Measurements from ENCODE around the gene RARRES2.
"Not testable (repeated sequence)": the region's sequence is repeated elsewhere in the genome, so short reads cannot be mapped to it uniquely, and the experiment has no call there.

The RARRES2 gene
- total RNA-seq, result 0 to 0.19 (median 0) reads per million in 3 donors

DNA sequence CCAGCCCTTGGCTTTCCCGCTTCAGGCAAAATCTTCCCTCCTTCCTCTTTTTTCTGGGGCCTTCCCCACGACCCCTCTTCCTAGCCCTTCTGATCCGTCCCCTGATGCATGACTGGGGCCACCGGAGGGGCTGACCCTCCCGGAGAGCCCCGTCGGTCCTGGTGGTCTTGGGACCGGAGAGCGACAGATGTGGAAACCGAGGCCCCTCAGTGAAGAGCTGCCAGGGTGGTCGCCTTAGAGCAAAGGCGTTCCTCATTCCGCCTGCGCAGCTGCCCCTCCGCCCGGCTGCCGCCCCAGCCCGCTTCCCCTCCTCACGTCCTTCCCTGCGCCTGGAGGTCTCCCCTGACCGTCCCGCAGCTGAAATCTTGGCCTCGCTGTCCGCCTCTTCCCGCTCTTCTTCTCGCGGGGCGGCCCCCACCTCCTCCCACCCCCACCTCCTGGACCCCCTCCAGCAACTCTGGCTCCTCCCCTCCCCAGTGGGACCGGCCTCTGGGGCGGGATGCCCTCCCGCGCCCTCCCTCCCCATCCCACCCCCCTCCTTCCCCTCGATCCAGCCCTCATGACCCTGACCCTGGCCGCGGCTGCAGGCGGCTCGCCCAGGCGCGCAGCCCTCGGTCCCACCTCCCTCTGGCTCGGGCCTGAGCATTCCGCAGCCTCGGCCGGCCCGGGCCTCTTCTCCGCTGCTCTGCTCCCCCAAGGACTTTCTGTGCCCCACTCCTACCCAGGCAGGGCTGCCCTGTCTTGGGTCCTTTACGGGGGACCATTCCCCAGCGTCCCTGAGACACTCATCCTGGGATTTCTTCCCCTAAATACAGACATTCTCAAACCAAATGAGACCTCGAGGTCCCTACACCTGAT, at the start of gene RARRES2:
TSS of gene RARRES2 (minus strand) at position 367 of the 858 bp plus-strand sequence. CDS start 1,020 bp downstream, outside the sequence.
- H3K4me3 ChIP-seq (ENCODE audit: insufficient read depth, low read depth, low read length, poor library complexity, severe bottlenecking), result no peak within 1 kb of the TSS
- peaks cover 3% of the 10 kb centered on the region for H3K36me3 ChIP-seq (ENCODE audit: control insufficient read depth, insufficient read depth, low read length)
- H3K27ac ChIP-seq (ENCODE audit: insufficient read depth, low read length, poor library complexity, severe bottlenecking), result no peak within 1 kb of the TSS
- H3K9me3 ChIP-seq (ENCODE audit: control insufficient read depth, low read length), result no peaks in the 10 kb centered on the region
- H3K4me1 ChIP-seq (ENCODE audit: control insufficient read depth, insufficient read depth, low read length, poor library complexity, severe bottlenecking), result no peaks in the 10 kb centered on the region
- H3K27me3 ChIP-seq (replicated peaks; ENCODE audit: control insufficient read depth, insufficient read depth, low read length, poor library complexity, severe bottlenecking), result peaks cover 10% of the 10 kb centered on the region
- no peak for DNase-seq

DNA sequence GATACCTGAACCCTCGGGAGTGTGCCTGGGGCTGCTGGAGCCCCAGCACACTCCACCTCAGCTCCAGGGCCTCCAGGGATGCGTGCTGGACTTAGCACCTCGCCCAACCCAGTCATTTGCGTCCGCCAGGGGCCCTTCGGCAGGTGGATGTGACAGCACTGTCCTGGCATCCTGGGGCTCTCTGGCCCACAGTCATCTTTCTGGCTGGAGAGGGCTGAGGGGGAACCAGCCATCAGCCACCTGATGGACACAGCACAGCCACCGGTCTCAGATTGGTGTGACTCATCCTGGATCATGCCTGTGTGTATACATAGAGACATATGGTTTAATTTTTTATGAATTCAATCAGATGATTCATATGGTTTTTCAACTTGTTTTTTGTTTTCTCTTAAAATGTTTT, 48.8 kb upstream of the RARRES2 start:
- H3K27ac ChIP-seq (ENCODE audit: insufficient read depth, low read length, poor library complexity, severe bottlenecking), result no peak overlapping the region
- no peak for DNase-seq
- no peak overlapping the region for H3K4me3 ChIP-seq (ENCODE audit: insufficient read depth, low read depth, low read length, poor library complexity, severe bottlenecking)
- no peaks in the 10 kb centered on the region for H3K9me3 ChIP-seq (ENCODE audit: control insufficient read depth, low read length)
- no peaks in the 10 kb centered on the region for H3K27me3 ChIP-seq (replicated peaks; ENCODE audit: control insufficient read depth, insufficient read depth, low read length, poor library complexity, severe bottlenecking)
- H3K36me3 ChIP-seq (ENCODE audit: control insufficient read depth, insufficient read depth, low read length), result no peaks in the 10 kb centered on the region
- no peaks in the 10 kb centered on the region for H3K4me1 ChIP-seq (ENCODE audit: control insufficient read depth, insufficient read depth, low read length, poor library complexity, severe bottlenecking)

GRCh38 chr7:150389532-150389816, 48.0 kb upstream of the RARRES2 start:
- Histone ChIP-seq H3K9me3 (ENCODE audit: control insufficient read depth, low read length) (no peaks in the 10 kb centered on the region), H3K4me3 (ENCODE audit: insufficient read depth, low read depth, low read length, poor library complexity, severe bottlenecking) (no peak overlapping the region)
- no peak for DNase-seq

DNA sequence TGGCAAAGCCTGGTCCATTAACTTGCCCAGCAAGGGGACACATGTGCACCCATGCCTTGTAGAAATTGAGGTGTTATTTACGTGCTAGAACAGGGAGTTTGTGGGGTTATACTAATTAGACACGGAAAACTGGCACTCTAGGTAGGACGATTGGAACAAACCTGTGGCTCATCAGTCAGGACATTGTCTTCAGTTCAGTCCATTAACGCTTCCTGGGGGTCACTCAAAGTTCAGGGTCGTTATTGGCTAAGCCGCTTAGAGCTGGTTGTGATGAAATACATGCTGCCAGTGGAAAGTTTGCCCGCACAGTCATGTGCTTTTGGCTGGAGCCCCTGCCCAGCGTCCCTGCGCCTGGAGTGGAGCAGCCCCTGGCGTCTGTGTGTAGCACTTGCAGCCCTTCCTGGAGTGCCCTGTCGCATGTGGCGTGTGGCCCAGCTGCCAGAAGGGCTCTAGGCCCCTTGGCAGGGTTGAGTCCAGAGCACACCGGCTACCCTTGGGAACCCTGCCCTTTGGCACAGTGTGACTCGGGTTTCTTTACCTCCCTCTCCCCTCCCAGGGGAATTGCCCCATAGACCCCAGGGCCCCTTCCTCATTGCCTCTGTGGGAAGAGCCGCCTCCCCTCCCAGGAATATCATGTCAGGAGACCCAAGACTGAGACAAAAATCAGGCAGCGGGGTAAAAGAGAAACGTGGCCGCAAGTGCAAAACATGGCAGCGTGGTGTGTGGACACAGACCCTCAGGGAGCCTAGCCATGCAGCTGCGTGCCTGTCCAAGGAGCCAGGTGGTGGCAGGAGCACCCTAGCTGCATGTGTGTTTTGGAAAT, 47.5 kb upstream of the RARRES2 start:
- Histone ChIP-seq H3K27me3 (replicated peaks; ENCODE audit: control insufficient read depth, insufficient read depth, low read length, poor library complexity, severe bottlenecking) (no peaks in the 10 kb centered on the region), H3K4me1 (ENCODE audit: control insufficient read depth, insufficient read depth, low read length, poor library complexity, severe bottlenecking) (no peaks in the 10 kb centered on the region), H3K36me3 (ENCODE audit: control insufficient read depth, insufficient read depth, low read length) (no peaks in the 10 kb centered on the region), H3K4me3 (ENCODE audit: insufficient read depth, low read depth, low read length, poor library complexity, severe bottlenecking) (no peak overlapping the region), H3K27ac (ENCODE audit: insufficient read depth, low read length, poor library complexity, severe bottlenecking) (no peak overlapping the region), H3K9me3 (ENCODE audit: control insufficient read depth, low read length) (no peaks in the 10 kb centered on the region)
- no peak for DNase-seq

More at GRCh38 chr7:150389532-150389816, 48.0 kb upstream of the RARRES2 start:
- Histone ChIP-seq H3K27ac (ENCODE audit: insufficient read depth, low read length, poor library complexity, severe bottlenecking) (no peak overlapping the region), H3K36me3 (ENCODE audit: control insufficient read depth, insufficient read depth, low read length) (no peaks in the 10 kb centered on the region), H3K27me3 (replicated peaks; ENCODE audit: control insufficient read depth, insufficient read depth, low read length, poor library complexity, severe bottlenecking) (no peaks in the 10 kb centered on the region), H3K4me1 (ENCODE audit: control insufficient read depth, insufficient read depth, low read length, poor library complexity, severe bottlenecking) (no peaks in the 10 kb centered on the region)

DNA sequence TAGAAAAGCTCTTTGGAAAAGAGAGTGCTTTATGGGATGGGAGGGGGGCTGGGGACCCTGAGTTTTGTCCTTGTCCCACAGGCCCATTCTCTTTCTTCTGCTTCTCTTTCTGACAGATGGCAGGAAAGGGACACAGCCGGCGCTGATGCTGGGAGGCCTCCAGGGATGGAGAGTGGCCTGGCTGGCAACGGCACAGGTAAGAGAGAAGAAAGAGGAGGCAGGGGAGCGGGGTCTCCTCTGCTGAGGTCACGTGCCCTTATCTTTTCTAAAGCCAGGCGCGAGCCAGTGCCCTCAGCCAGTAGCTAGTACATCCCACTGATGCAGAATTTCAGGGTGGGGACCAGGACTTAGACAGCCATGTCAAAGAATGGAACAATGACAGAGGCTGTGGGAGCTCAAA, 46.9 kb upstream of the RARRES2 start:
- Histone ChIP-seq H3K4me3 (ENCODE audit: insufficient read depth, low read depth, low read length, poor library complexity, severe bottlenecking) (no peak overlapping the region), H3K27ac (ENCODE audit: insufficient read depth, low read length, poor library complexity, severe bottlenecking) (no peak overlapping the region), H3K9me3 (ENCODE audit: control insufficient read depth, low read length) (no peaks in the 10 kb centered on the region), H3K36me3 (ENCODE audit: control insufficient read depth, insufficient read depth, low read length) (no peaks in the 10 kb centered on the region), H3K27me3 (replicated peaks; ENCODE audit: control insufficient read depth, insufficient read depth, low read length, poor library complexity, severe bottlenecking) (no peaks in the 10 kb centered on the region), H3K4me1 (ENCODE audit: control insufficient read depth, insufficient read depth, low read length, poor library complexity, severe bottlenecking) (no peaks in the 10 kb centered on the region)
- DNase-seq, result no peak

GRCh38 chr7:150385884-150386283, 44.5 kb upstream of the RARRES2 start:
- H3K27me3 ChIP-seq (replicated peaks; ENCODE audit: control insufficient read depth, insufficient read depth, low read length, poor library complexity, severe bottlenecking); H3K4me1 ChIP-seq (ENCODE audit: control insufficient read depth, insufficient read depth, low read length, poor library complexity, severe bottlenecking); H3K4me3 ChIP-seq (ENCODE audit: insufficient read depth, low read depth, low read length, poor library complexity, severe bottlenecking); H3K9me3 ChIP-seq (ENCODE audit: control insufficient read depth, low read length); H3K27ac ChIP-seq (ENCODE audit: insufficient read depth, low read length, poor library complexity, severe bottlenecking); DNase-seq; H3K36me3 ChIP-seq (ENCODE audit: control insufficient read depth, insufficient read depth, low read length): not testable (repeated sequence)

DNA sequence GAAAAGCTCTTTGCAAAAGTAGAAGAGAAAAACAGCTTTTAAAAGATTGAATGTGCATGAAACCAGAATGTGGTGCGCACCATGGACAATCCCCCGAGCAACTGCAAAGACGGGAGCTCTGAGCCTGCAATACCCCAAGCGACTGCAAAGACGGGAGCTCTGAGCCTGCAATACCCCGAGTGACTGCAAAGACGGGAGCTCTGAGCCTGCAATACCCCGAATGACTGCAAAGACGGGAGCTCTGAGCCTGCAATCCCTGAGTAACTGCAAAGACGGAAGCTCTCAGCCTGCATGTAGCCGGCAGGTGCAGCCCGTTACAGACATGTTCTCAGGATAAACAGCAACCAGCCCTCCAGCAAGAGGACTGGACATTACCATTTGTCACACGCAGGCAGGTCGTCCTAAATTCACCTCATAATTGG, 43.9 kb upstream of the RARRES2 start:
- H3K27me3 ChIP-seq (replicated peaks; ENCODE audit: control insufficient read depth, insufficient read depth, low read length, poor library complexity, severe bottlenecking), result no peaks in the 10 kb centered on the region
- DNase-seq, result no peak
- no peak overlapping the region for H3K27ac ChIP-seq (ENCODE audit: insufficient read depth, low read length, poor library complexity, severe bottlenecking)
- no peaks in the 10 kb centered on the region for H3K9me3 ChIP-seq (ENCODE audit: control insufficient read depth, low read length)
- H3K4me1 ChIP-seq (ENCODE audit: control insufficient read depth, insufficient read depth, low read length, poor library complexity, severe bottlenecking), result no peaks in the 10 kb centered on the region
- H3K36me3 ChIP-seq (ENCODE audit: control insufficient read depth, insufficient read depth, low read length), result no peaks in the 10 kb centered on the region
- H3K4me3 ChIP-seq (ENCODE audit: insufficient read depth, low read depth, low read length, poor library complexity, severe bottlenecking), result no peak overlapping the region

DNA sequence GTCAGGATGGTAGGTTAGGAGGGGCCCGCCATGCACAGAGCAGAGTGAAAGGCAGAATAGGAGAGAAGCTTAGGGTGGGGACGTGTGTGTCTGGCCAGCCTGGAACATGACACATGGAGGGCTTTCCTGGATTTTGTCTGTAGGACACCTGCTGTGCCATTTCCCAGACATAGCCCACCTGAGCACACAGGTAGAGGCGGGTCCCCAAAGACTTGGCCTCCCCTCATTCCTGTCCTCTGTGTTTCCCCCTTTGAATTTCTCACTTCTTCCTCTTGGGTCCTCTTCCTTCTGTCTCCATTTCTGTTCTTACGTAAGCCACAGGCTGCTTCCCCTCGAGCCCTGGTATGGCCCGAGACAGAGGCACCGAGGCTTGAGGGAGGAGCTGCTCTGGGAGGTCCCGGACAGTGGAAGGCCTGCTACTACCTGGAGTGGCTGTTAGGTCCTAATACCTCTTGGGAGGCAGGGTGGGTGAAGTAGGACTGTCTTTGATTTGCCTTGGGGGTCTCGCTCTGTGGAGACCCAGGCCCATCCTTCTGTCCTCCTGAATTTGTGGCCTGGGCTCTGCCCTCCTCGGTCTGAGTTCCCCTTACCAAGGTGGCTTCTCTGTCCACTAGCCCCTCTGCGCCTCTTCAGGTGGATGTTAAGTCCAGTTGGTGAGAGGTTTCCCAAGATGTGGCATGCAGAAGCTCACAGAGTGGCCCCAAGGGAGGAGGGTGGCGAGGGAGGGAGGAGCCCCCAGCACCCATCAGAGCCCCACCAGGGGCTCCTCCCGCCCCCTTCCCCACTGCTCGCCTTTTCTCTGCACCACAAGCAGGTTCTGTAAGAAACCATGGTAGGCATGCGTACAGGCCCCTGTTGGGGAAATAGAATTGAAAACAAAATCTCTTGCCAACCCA, 43.2 kb upstream of the RARRES2 start:
- Histone ChIP-seq H3K36me3 (ENCODE audit: control insufficient read depth, insufficient read depth, low read length) (no peaks in the 10 kb centered on the region), H3K9me3 (ENCODE audit: control insufficient read depth, low read length) (no peaks in the 10 kb centered on the region), H3K4me1 (ENCODE audit: control insufficient read depth, insufficient read depth, low read length, poor library complexity, severe bottlenecking) (peaks cover 3% of the 10 kb centered on the region), H3K4me3 (ENCODE audit: insufficient read depth, low read depth, low read length, poor library complexity, severe bottlenecking) (no peak overlapping the region), H3K27me3 (replicated peaks; ENCODE audit: control insufficient read depth, insufficient read depth, low read length, poor library complexity, severe bottlenecking) (no peaks in the 10 kb centered on the region), H3K27ac (ENCODE audit: insufficient read depth, low read length, poor library complexity, severe bottlenecking) (no peak overlapping the region)
- DNase-seq, result no peak

DNA sequence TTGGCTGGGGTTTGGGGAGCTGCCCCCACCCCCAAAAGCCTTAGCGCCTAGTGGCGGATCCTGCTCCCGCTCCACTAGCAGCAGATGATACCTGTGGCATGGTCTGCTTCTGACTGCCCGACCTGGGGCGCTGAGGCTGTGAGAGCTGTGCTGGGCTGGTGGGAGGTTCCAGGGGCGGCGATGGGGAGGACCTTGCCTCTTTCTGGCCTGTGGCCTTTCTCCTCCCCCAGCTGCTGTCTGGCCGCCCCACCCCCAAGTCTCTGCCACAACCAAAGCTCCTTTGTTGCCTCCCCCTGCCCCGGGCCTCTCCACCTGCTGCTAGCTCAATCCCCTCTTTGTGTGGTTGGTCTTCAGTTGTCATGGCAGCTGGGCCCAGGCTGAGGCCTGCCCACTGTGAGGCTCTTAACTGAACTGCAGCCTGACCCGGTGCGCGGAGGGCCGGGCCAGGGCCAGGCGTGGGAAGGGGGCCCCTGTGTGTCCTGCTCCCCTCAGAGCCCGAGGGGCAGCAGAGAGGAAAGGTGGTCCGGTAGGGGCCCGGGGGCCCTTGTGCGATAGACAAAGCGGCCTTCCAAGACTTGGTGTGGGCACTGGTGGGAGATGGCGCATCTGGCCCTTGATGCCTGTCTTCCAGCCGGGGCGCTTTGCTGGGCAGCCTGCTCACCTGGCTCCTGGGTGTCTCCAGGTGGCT, 42.4 kb upstream of the RARRES2 start:
- Histone ChIP-seq H3K27ac (ENCODE audit: insufficient read depth, low read length, poor library complexity, severe bottlenecking) (no peak overlapping the region), H3K4me1 (ENCODE audit: control insufficient read depth, insufficient read depth, low read length, poor library complexity, severe bottlenecking) (peaks cover 3% of the 10 kb centered on the region)
- DNase-seq, result no peak

More for the DNA sequence above, 42.4 kb upstream of the RARRES2 start:
- Histone ChIP-seq H3K9me3 (ENCODE audit: control insufficient read depth, low read length) (no peaks in the 10 kb centered on the region), H3K36me3 (ENCODE audit: control insufficient read depth, insufficient read depth, low read length) (no peaks in the 10 kb centered on the region), H3K4me3 (ENCODE audit: insufficient read depth, low read depth, low read length, poor library complexity, severe bottlenecking) (no peak overlapping the region), H3K27me3 (replicated peaks; ENCODE audit: control insufficient read depth, insufficient read depth, low read length, poor library complexity, severe bottlenecking) (no peaks in the 10 kb centered on the region)

Data from effector memory CD4-positive, alpha-beta T cell (primary cell).